AG10803 (cell line): Measurements from ENCODE around the gene GPATCH4.

Experiments used
- DNase-seq: peaks from one replicate; pipeline ENCODE4 v3.0.0; 2010; ENCODE audit warnings: low read depth
- H3K4me3 ChIP-seq: 2 replicates; pipeline ENCODE4 v1.5.1; 2011; ENCODE audit warnings: mild to moderate bottlenecking, low read length, control low read depth
- CTCF ChIP-seq: conservative IDR thresholded peaks from 2 replicates; pipeline ENCODE4 v1.5.1; 2011; ENCODE audit warnings: mild to moderate bottlenecking, low read length, control low read depth, inconsistent platforms

Gene GPATCH4

GRCh38 chr1:156601122-156601830 lies at the start of gene GPATCH4:
TSS of gene GPATCH4 (minus strand) at chr1:156601479.
- DNase-seq: peak; percentile 93
- TF ChIP-seq CTCF: no peak
- H3K4me3 ChIP-seq: peak within 1 kb of the TSS; percentile 90

GRCh38 chr1:156648951-156649350 lies 47.7 kb upstream of the GPATCH4 start:
- H3K4me3 ChIP-seq: no peak overlapping the region
- no peak for TF ChIP-seq CTCF
- DNase-seq: no peak

GRCh38 chr1:156648496-156648895 lies 47.2 kb upstream of the GPATCH4 start:
- TF ChIP-seq CTCF: no peak
- DNase-seq: no peak
- no peak overlapping the region for H3K4me3 ChIP-seq

- no peak for DNase-seq
- no peak overlapping the region for H3K4me3 ChIP-seq
- no peak for TF ChIP-seq CTCF
Measured at GRCh38 chr1:156647351-156647750, 46.1 kb upstream of the GPATCH4 start.

- H3K4me3 ChIP-seq: no peak overlapping the region
- no peak for DNase-seq
- TF ChIP-seq CTCF: no peak
Measured at GRCh38 chr1:156646738-156647211, 45.5 kb upstream of the GPATCH4 start.

GRCh38 chr1:156645666-156646065 lies 44.4 kb upstream of the GPATCH4 start:
- no peak overlapping the region for H3K4me3 ChIP-seq
- no peak for TF ChIP-seq CTCF
- no peak for DNase-seq

- no peak for DNase-seq
- TF ChIP-seq CTCF: no peak
- H3K4me3 ChIP-seq: no peak overlapping the region
Measured at GRCh38 chr1:156645056-156645455, 43.8 kb upstream of the GPATCH4 start.
